Endometrium (tissue), 2 donors: ENCODE results near the gene MED22.

Experiments
- FAIRE-seq: peaks from 2 replicates; lab custom pipeline; 2012; peaks lifted over from hg19 to GRCh38; lab: Jason Lieb, UNC
- donor health status: control.
- donor health status: control.

Gene MED22

DNA sequence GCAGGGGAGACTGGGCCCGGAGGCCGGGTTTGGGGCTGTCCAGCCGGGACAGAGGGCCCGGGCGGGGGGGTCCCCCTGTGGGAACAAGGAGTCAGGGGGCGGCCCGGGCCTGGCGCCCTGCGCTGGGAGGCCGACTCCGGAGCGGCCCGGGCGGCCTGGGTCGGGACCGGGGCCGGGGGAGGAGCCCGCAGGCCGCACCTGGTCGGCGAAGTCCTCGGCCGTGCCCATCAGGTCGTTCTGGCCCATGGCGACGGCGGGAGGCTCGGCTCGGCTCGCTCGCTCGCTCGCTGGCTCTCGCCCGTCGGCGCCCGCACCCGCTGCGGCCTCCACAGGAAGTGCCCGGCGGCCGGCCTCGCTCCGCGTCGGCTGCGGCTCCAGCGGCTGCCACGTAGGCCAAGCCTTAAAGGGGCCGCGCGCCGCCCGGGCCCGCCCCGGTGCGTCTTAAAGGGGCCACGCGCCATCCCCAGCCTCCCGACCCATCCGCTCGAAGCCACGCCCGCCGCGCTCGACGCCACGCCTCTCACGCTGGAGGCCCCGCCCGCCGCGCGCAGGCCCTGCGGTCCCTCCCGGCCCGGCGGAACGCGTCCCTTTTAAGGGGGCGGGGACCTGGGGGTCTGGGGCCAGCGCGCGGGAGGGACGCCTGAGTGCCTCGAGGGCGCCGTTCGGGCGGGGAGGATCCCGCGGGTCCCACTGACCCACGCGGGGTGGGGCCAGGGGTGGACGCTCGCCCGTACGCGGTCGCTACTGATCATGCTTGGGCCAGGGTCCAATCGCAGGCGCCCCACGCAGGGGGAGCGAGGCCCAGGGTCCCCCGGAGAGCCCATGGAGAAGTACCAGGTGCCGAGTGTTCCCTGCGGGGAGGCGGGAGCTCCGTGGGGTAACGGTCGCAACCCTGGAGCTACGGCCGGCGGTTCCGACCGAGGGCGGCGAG is 28.1 kb upstream of the MED22 start, which contains the start of the genes STKLD1 and SURF4:
TSS of gene STKLD1 (plus strand) at position 643 of the 931 bp plus-strand sequence. CDS start at position 751, 108 bp downstream.
TSS of gene SURF4 (minus strand) at position 337 of the 931 bp plus-strand sequence. CDS start at position 246, 91 bp downstream.
- no peak for FAIRE-seq

DNA sequence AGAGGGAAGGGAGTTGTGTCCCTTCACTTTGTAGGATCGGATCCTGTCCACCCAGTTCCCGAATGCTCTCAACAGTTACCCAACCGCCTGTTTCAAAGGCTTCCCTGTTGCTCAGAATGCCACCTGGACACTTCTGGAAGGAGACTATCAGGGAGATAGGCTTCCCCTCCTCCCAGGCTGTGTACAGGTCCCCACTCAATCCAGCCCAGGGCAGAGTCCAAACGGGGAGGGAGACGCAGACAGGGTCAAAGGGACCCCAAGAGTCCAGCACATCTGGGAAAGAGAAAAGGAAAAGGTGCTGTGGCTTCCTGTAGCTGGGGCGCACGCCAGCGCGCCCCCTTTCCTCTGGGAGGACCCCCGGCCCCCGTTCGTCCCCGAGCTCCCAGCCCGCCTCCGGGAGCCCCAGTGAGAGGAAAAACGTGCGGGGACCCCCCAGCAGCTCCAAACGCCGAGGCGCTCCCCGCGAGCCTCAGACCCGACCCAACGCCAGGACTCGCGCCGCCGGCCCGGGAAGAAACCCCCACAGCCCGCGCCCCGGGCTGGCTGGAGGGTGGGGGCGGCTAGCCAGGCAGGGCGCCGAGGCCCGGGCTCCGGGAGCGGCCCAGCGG is 27.3 kb upstream of the MED22 start:
- no peak for FAIRE-seq

DNA sequence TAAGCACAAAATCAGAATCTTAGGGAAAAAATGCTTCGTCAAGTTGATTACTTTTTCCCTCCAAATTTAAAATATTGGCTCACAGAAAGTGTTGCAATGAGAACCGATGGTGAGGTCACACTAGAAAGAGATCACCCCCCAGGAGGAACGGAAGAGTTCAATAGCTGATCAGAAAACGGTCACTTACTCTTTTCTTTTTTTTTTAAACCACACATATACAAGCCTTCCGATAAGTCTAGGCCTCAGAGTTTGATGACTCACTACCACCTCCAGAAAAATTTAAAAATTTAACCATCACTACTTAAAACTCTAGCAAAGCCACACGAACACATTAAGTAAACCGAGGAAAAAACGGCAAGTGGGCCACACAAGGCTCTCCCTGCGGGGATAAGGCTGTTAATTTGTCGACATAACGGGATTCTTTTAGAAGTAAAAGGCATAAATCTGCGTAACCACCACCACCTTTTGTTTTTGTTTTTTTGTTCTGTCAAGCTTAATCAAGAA is 26.7 kb upstream of the MED22 start:
- FAIRE-seq = no peak

DNA sequence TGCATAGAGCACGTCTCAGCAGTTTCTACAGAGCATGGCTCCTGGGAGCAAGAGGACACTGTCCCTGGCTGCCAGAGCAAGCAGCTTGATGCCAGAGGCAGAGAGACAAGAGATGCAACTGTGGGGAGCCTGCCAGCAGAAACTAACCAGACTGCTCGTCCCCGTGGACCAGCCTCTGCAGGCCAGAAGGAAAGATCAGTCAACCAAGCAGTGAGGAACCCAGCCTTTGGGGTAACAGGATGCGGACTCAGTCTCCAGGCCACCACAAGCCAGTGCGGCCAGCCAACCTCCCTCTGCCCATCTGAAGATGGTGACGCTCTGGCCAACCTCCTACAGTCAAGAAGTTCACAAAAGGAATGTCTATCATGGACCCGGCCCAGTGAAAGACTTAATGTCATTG is 24.2 kb upstream of the MED22 start:
- FAIRE-seq = no peak

DNA sequence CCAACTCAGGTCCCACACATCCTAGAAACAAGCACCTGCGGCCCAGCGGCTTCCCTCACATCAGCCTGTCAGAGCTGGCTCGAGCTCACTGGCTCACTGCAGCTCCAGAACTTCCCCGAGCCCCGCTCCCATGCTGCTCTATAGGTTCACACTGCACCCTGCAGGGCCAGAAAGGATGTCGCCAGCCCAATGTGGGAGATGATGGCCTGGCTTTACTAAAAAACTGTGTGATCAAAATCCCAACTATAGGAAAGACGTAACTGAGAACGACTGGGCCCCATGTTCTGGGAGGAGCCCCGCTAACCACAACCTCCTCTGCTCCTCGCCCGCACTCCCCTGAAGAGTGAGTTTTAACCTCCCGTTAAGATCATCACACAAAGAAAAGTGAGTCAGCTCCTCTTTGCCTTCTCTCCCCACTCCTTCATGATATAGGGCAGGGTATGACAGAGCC is 23.4 kb upstream of the MED22 start:
- no peak for FAIRE-seq

DNA sequence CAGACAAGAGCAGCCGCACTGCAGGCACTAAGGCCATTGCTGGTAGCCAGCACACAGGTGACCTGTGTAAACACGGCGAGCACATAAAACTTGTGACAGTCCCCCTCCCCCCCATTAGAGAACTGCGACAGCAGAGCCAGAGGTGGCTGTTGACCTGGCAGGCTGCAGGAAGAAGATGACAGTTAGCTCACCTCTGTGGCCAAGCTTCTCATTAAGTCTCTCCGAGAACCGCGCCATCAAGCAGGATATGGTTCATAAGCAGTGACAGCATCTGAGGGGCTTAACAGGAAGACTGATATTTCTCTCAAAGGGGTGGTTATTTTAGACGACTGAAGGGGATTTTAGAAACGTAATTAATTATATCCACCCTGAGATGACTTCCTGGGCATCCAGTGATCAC is 22.8 kb upstream of the MED22 start:
- no peak for FAIRE-seq

DNA sequence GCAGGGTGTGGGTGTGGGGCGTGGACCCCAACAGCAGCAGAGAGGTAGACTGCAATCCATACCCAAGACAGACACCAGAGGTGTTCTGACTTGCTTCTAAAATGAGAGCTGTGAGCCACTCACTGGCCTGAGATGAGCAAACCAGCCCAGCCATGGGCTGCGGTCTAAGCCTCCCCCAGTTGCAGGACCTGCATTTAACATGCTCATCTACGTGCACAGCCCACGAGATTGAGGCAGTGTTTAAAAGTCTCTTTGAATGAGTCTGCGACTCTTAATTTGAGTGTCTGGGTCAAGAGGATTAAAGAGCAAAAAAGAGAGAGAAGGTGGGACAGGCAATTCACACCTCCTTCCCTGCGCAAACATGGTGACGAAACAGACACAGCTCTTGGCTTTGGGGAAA is 22.0 kb upstream of the MED22 start:
- FAIRE-seq = no peak

DNA sequence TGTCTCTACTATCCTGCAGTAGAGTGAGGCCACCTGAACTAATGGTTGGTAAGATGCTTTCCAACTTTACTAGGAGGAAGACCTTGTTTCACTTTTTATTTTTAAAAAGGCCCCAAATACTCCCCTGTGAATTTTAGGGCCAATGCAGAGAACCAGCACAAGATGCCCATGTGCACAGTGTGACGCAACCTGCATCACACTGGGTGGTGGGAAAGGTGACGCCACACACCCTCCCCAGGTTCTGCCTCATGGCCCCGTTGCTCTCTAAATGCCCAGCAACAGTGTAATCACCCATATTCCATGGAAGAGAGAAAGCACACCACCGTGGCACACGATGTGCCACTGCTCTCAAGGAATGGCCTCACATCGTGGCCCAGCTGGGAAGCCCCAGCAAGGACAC is 21.5 kb upstream of the MED22 start:
- no peak for FAIRE-seq

DNA sequence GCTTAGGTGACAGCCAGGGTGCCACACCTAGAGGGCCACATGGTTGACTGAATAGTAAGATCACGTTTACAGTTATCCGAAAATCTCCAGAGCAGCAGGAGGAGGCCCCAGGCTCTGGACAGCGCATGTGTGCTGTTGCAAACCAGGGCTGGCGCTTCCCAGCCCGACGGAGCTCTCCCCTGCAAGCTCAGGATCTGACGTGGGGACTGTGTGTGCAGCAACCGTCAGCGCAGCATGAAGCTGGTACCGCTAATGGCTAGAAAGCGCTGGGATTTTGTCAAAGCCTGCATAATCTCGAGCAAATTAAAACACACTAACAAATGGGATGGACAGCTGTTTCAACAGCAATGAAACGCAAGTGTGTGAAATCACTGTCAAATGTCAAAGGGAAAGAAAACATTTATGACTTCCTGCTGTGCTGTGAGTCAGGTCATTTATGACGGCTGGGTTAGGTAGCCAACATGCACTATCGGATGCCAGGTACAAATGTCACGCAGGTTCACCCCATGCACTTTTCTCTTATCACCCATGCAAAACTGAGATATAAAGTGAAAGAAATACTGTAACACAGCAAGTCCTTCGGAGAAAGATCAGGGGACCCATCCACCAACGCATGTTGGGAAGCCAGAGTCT is 20.4 kb upstream of the MED22 start:
- FAIRE-seq = no peak

DNA sequence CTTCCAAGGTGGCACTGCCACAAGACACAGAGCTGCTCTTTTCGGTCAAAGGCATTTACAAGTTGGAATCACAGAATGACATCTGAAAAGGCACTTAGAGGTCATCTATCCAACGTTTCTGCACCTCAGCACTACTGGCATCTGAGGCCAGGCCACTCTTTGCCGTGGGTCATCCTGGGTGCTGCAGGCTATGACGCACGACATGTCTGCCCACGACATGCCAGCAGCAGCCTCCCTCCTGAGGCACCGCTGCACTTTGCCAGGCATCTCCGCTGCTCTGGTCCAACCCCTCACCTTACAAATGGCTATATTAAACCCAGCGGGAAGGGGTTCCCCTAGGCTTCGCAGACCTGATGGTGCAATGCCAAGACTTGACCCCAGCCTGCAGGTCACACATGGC is 19.8 kb upstream of the MED22 start:
- no peak for FAIRE-seq

DNA sequence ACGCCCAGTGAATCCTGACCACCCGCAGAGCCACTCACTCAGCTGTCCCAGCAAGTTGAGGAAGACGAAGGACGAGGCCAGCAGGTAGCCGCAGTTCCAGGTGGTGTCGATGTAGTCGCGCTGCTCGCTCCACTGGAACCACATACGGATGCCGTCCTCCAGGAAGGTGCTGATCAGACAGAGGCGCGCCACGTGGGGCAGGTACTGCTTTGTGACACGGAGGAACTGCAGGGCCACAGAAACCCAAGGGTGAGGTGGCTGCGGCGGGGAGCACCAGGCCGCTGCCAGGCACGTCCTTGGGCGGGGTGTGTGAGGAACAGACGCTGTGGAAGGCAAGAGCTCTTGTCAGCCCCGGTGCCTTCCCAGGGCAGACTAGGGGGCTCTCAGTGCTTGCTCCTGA is 19.3 kb upstream of the MED22 start:
- FAIRE-seq = no peak

DNA sequence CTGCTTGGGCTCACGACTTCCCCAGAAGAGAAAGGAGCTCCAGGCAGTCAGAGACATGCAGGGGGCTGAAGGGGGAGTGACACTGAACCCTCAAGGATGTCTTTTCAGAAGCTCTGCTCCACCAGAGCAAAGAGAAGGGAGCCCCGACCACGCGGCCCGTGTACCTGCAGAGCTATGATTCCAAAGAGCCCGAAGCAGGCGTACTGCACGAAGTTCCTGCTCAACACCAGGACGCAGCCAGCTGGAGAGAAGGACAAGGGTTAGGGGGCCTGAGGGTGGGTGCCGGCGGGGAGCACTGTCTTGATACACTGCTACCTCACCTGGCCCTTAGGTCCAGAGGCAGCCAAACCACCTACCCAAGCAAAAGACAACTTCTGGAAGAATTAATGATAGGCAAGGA is 18.5 kb upstream of the MED22 start:
- no peak for FAIRE-seq

DNA sequence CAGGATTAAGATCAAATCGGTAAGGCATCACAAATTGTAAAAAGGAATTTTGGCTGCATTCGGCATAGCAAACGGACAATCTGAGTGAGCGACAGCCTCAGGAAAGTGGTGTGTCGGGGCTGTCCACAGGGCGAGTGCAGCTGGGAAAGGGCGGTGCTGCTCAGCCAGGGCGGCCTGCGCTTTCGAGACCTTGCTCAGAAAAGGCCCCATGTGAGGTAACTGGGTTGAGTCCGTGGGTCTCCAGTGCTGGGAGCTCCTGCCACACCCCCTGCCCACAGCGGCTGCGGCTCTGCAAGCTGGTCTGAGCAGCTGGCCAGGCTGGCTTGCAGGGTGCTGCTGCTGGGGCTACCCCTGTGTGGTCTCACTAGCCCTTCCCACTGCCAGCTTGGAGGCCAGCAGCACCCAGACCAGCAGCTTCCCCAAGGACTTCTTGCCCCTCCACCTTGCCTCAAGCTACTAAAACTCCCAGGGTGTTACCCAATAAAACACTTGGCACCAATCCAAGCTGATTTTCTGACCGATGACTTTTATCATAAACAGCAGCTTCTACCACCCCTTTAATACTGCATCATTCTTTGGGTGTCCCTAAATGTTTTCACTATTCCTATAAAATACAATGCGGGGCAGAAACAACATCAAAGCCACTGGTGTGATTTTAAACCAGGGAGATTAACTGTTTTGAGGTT is 14.6 kb upstream of the MED22 start:
- no peak for FAIRE-seq

DNA sequence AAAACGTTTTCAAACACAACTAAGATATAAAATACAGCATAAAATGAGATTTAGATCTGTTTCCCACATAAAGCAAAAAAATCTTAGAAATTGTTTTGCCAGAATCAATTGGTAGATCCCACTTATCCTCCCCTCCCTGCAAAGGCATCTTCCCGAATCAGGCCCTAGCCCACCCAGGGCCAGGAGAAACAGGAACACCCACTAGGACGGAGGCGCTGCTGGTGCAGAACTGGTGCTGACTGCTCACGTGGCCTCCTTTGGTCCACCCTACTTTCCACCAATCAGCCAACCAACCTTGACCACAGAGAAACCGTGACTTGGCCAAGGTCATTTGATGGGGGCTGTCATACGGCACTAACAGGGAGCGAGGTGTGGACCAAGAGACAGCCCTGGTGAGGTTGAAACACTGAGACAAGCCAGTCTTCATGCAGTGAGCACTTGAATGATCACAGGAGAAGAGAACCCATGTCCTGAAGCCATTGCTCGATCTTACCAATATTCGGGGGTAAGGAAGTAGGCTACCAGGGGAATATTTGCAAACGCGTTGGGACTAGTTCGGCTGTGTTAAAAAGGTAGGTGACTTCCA is 13.7 kb upstream of the MED22 start:
- FAIRE-seq = no peak

DNA sequence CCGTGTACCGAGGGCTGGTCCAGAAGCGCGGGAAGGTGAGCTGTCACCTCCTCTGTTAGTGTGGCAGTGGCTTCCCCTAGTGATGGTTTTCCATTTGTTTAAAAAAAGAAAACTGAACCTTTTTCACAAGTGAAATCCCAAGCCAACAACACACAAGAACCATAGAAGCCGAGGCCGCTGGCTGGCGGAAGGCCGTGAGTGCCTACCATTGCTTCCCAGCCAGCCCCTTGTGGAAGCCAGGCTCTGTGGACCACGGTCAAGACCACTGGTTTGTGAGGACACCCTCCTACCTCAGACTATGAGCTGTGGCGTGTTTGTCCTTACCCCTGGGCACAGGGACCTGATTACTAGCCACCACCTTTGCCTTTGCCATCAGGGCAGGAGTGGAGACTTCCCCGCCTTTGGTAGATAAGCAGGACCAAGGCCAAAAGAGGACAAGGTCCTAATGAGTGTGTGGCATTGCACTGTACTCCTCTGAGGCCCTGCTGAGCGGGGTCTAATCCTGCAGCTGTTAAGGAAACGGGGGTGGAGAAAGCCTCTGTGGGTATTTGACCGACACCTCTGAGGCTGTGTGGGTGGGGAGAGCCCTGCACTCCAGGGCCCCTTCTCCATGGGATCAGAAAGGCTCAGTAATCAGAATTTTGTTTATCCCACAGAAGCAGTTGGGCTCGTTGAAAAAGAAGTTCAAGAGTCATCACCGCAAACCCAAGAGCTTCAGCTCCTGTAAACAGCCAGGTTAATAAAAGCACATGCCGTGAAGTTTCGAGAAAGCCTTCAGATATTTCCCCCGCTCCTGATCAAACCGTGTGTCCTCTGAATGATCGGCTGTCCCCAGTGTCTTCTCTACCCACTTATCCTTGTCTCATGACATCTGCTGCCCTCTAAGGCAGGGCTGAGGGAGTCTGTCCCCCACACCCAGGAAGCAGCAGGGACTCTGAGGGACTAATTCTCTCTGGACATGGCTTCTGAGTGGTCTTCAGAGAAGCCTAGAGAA is 12.8 kb upstream of the MED22 start:
- FAIRE-seq = no peak

DNA sequence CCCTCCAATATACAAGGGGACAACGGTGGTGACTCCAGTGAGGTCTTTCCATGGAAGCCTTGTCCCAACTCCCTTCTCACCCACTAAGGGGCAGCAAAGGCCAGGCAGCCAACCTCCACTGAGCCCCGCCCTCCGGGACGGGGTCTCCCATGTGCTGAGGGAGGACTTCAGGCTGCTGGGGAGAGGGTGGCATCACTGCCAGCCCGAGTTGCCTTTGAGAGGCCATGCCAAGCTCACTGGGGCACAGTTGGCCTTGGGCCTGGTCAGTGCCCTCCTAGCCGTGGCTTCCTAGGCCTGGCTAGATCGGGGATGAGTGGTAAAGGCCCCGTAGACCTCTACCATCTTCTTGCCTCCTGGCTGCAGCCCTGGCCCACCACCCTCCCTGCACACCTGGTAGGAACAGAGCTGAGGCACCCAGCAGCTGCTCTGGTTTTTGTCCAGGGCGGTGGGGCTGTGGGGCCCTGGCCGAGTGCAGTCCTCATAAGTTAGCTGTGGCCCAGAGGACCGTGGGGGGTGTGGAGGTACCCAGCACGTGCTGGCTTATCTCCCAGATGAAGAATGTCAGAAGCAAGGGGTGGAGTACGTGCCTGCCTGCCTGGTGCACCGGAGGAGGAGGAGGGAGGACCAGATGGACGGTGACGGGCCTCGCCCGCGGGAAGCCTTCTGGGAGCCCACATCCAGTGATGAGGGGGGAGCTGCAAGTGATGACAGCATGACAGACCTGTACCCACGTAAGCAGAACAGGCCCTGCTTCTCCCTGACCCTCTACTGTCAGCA is 11.7 kb upstream of the MED22 start:
- no peak for FAIRE-seq

DNA sequence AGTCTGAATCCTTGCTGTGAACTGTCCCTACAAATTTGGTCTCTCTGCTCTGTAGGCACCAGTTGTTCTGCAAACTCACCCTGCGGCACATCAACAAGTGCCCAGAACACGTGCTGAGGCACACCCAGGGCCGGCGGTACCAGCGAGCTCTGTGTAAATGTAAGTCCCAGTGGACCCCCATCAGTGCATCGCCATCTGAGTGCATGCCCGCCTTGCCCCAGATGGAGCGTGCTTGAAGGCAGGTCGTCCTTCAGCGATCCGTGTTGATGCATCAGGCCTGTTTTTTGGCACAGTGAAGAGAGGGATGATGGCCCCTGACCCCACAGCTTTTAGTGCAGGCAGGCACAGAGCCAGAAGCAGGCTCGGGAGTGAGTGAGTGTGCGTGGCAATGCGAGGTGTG is 9.7 kb upstream of the MED22 start:
- no peak for FAIRE-seq

DNA sequence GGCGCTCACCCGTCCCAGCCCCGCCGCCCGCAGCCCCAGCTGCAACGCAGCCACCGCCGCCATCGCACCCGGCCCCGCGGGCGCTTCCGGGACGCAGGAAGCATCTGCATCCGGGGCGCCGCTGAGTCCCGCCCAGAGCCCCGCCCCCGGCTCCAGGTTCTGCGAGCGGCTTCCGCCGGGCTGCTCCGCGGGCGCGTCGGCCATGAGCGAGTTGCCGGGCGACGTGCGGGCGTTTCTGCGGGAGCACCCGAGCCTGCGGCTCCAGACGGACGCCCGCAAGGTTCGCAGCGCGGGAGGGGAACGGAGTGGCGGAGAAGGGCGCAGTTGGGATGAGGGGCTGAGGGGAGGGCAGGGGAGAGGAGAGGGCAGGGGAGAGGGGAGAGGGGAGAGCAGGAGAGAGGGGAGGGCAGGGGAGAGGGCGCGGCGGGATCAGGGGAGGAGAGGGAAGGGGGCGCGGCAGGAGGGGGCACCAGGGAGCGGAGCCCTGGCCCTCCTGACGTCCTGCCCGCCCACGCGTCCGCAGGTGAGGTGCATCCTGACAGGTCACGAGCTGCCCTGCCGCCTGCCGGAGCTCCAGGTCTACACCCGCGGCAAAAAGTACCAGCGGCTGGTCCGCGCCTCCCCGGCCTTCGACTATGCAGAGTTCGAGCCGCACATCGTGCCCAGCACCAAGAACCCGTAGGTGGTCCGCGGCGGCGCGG is 8.6 kb upstream of the MED22 start, which contains the start of the genes SURF1 and SURF2:
TSS of gene SURF1 (minus strand) at position 97 of the 701 bp plus-strand sequence. CDS start at position 63, 34 bp downstream.
TSS of gene SURF2 (plus strand) at position 160 of the 701 bp plus-strand sequence. CDS start at position 203, 43 bp downstream.
- FAIRE-seq = no peak

DNA sequence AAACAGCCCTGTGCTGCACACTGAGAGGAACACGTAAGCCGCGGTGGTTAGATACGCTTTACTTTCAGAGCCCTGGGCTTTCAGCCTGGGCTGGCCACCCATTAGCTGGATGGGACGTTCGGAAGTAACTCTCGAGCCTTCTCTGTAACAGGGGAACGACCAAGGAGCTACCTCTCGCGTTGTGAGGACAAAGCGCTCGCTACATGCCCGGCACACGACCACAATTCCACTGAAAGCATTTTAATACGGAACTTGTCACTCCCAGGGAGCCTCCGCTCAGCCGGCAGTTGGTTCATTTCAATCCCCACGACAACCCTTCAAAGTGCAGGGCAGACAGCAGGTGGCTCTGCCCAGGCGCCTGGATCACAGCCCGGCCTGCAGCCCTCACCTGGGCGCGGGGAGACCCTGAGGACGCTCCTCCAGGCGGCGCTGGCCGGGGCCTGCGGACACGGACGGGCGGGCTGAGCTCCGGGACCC is 8.0 kb upstream of the MED22 start:
- FAIRE-seq = no peak
